HepG2 (cell line): ENCODE data around the gene EFNA4. TPM values are rescaled to one million over a fixed set of nuclear protein-coding genes. Genes with fewer than 3 reads are reported as not detected.
A peak's percentile ranks its signal among the peaks of the same experiment; 100 is the strongest.

Experiments
- ATAC-seq: fragments of 200-7000 bp; cut with Tn5 transposase; 3 replicates; pipeline ENCODE4 v1.9.1; 2020; ENCODE audit warnings: mild to moderate bottlenecking, moderate library complexity
- BruUV-seq: library from RNA; stranded (reverse); fragments of 400-500 nt; replicated peaks from 2 replicates; lab custom pipeline; 2021; lab: Mats Ljungman, UMichigan
- CTCF ChIA-PET: fragments of 300-600 bp; formaldehyde crosslinking; extraction: SDS; loops from one replicate; lab custom pipeline; 2021; ENCODE audit warnings: low total read pairs, inconsistent platforms, low intra/inter-chr PET ratio; lab: Yijun Ruan, JAX
- POLR2A ChIA-PET: fragments of 350-600 bp; sonication (Branson Sonifier 250); formaldehyde crosslinking; loops from one replicate; lab custom pipeline; 2020; ENCODE audit warnings: antibody characterized with exemption, inconsistent platforms; lab: Yijun Ruan, JAX
- DNase-seq: peaks from one replicate; pipeline ENCODE4 v3.0.0-alpha.2; 2015; ENCODE audit warnings: low spot score
- FAIRE-seq: peaks from 3 replicates; lab custom pipeline; 2011; peaks lifted over from hg19 to GRCh38; lab: Jason Lieb, UNC
- H2AFZ ChIP-seq: one replicate; pipeline ENCODE4 v1.6.1; 2011; ENCODE audit warnings: low read length, inconsistent platforms
- H3K27ac ChIP-seq: fragments of 300-600 bp; 3 replicates; pipeline ENCODE4 v1.8.0; 2011; ENCODE audit warnings: mixed run types, mild to moderate bottlenecking, mixed read lengths, low read length, inconsistent platforms; ENCODE audit not compliant: insufficient read depth; ENCODE audit errors: extremely low read length
- H3K27me3 ChIP-seq, 2 experiments: fragments of 200-600 bp in 1 of 2; 2 replicates in 1 of 2; 3 replicates in 1 of 2; pipeline versions ENCODE4 v1.6.0 to v1.8.0; 2011; ENCODE audit warnings: low read length in 2 of 2, mild to moderate bottlenecking in 2 of 2, moderate library complexity in 2 of 2, inconsistent platforms in 1 of 2; ENCODE audit not compliant: insufficient read depth in 2 of 2, control insufficient read depth in 1 of 2
- H3K36me3 ChIP-seq, 2 experiments: fragments of 200-600 bp in 1 of 2; replicated peaks in 1 of 2; 2 replicates in 1 of 2; 3 replicates in 1 of 2; pipeline versions ENCODE4 v1.5.1 to v1.8.0; 2011; ENCODE audit warnings: low read length in 2 of 2, inconsistent platforms in 1 of 2; ENCODE audit not compliant: insufficient read depth in 2 of 2, control insufficient read depth in 1 of 2
- H3K4me1 ChIP-seq: 2 replicates; pipeline ENCODE4 v1.5.1; 2012; ENCODE audit warnings: low read length, inconsistent platforms; ENCODE audit not compliant: insufficient read depth
- H3K4me2 ChIP-seq: 2 replicates; pipeline ENCODE4 v1.6.0; 2011; ENCODE audit warnings: low read depth, low read length, inconsistent platforms
- H3K4me3 ChIP-seq, 3 experiments: fragments of 200-600 bp in 1 of 3; sonication (generic), shearing (Covaris generic) in 1 of 3; replicated peaks in 1 of 3; 2 replicates each; pipeline ENCODE4 v1.5.1; 2011 to 2016; ENCODE audit warnings: low read length in 3 of 3, inconsistent platforms in 2 of 3, low read depth in 2 of 3, mild to moderate bottlenecking in 2 of 3, control low read depth in 1 of 3, mixed read lengths in 1 of 3; ENCODE audit not compliant: insufficient read depth in 1 of 3
- H3K79me2 ChIP-seq: one replicate; pipeline ENCODE4 v1.6.1; 2011; ENCODE audit warnings: low read length, inconsistent platforms; ENCODE audit not compliant: insufficient read depth
- H3K9ac ChIP-seq: 2 replicates; pipeline ENCODE4 v1.6.0; 2011; ENCODE audit warnings: mild to moderate bottlenecking, low read depth, low read length, inconsistent platforms; ENCODE audit not compliant: insufficient read depth
- H3K9me3 ChIP-seq: 2 replicates; pipeline ENCODE4 v1.5.1; 2012; ENCODE audit warnings: mild to moderate bottlenecking, low read length
- H4K20me1 ChIP-seq: 2 replicates; pipeline ENCODE4 v1.6.0; 2011; ENCODE audit warnings: inconsistent platforms, mild to moderate bottlenecking, low read length, moderate library complexity; ENCODE audit not compliant: insufficient read depth
- BCL6 ChIP-seq: IDR thresholded peaks from 2 replicates; pipeline ENCODE4 v1.6.1; 2016; ENCODE audit warnings: missing genetic modification reagents, missing compliant biosample characterization
- BRCA1 ChIP-seq: sonication (generic); formaldehyde crosslinking; IDR thresholded peaks from 2 replicates; pipeline ENCODE4 v1.4.0; 2020; ENCODE audit warnings: missing genetic modification reagents
- FOXC1 ChIP-seq: sonication (generic); formaldehyde crosslinking; IDR thresholded peaks from 2 replicates; pipeline ENCODE4 v1.8.0; 2022; ENCODE audit warnings: mild to moderate bottlenecking, missing genetic modification reagents, borderline replicate concordance
- KLF9 ChIP-seq: IDR thresholded peaks from 2 replicates; pipeline ENCODE4 v1.6.1; 2016; ENCODE audit warnings: low read depth
- NCOA1 ChIP-seq: sonication (generic); formaldehyde crosslinking; IDR thresholded peaks from 2 replicates; pipeline ENCODE4 v1.9.0; 2021; ENCODE audit warnings: missing genetic modification reagents
- SOX6 ChIP-seq, 2 experiments: fragments of 450-650 bp in 1 of 2; sonication (generic) in 1 of 2; formaldehyde crosslinking in 1 of 2; IDR thresholded peaks; 2 replicates each; pipeline versions ENCODE4 v1.4.0 to v1.6.1; 2017 to 2020; ENCODE audit warnings: antibody characterized with exemption in 1 of 2, mild to moderate bottlenecking in 1 of 2, missing genetic modification reagents in 1 of 2
- TCF12 ChIP-seq, 2 experiments: fragments of 450-650 bp in 1 of 2; sonication (generic) in 1 of 2; formaldehyde crosslinking in 1 of 2; IDR thresholded peaks; 2 replicates each; pipeline versions ENCODE4 v1.6.1 to v1.8.0; 2017 to 2022; ENCODE audit warnings: antibody characterized with exemption in 1 of 2, mild to moderate bottlenecking in 1 of 2, missing genetic modification reagents in 1 of 2, moderate library complexity in 1 of 2
- ZFY ChIP-seq: sonication (generic); formaldehyde crosslinking; IDR thresholded peaks from 2 replicates; pipeline ENCODE4 v1.4.0; 2020; ENCODE audit warnings: missing genetic modification reagents
- ZNF329 ChIP-seq: sonication (generic); formaldehyde crosslinking; IDR thresholded peaks from 2 replicates; pipeline ENCODE4 v1.9.0; 2021; ENCODE audit warnings: low read depth, mild to moderate bottlenecking, missing genetic modification reagents
- ZNF878 ChIP-seq: sonication (generic); formaldehyde crosslinking; IDR thresholded peaks from 2 replicates; pipeline ENCODE4 v1.8.1; 2023; ENCODE audit warnings: mild to moderate bottlenecking, missing genetic modification reagents, moderate library complexity
- WGBS: methylation state at CpG from one replicate; pipeline ENCODE4 v1.1.6; 2017; ENCODE audit warnings: low lambda C conversion rate; 5-methylcytosine and 5-hydroxymethylcytosine counted together
- in situ Hi-C: cut with HindIII; loops from 2 replicates; pipeline ENCODE4 v1.10.0; 2017; ENCODE audit warnings: low pct_unique_long_range_greater_than_20kb; ENCODE audit not compliant: extremely low pct_ligation_motif_present
- intact Hi-C: fragments of 100-400 bp; cut with micrococcal nuclease; formaldehyde crosslinking; loops from one replicate; pipeline ENCODE4 v1.10.0; 2022; ENCODE audit not compliant: unreplicated experiment
- polyA plus RNA-seq, 8 experiments: library from polyadenylated mRNA; depleted of rRNA in 3 of 8; stranded (reverse) in 7 of 8; unstranded in 1 of 8; fragments of >200 nt; fragmentation: Illumina TruSeq in 4 of 8; extraction: Trizol in 4 of 8; gene quantifications; 2 replicates each; pipeline versions ENCODE4 v1.2.1 to v1.2.3, GENCODE V29; 2011 to 2016; ENCODE audit warnings: low read depth in 4 of 8, missing spikeins in 1 of 8, mixed read lengths in 1 of 8; ENCODE audit not compliant: insufficient read depth in 1 of 8
- total RNA-seq, 5 experiments: library from RNA; depleted of rRNA; stranded (reverse); fragments of >200 nt; fragmentation: Illumina TruSeq; extraction: Trizol; gene quantifications; 2 replicates each; pipeline ENCODE4 v1.2.3, GENCODE V29; 2016; ENCODE audit warnings: low read depth in 1 of 5
- TF ChIP-seq, protein P1 (sequence below): sonication (generic); formaldehyde crosslinking; IDR thresholded peaks from 2 replicates; pipeline ENCODE4 v1.4.0; 2020; ENCODE audit warnings: mild to moderate bottlenecking, missing genetic modification reagents
- TF ChIP-seq, protein P2 (sequence below): sonication (generic); formaldehyde crosslinking; IDR thresholded peaks from 2 replicates; pipeline ENCODE4 v1.5.0; 2020; ENCODE audit warnings: mild to moderate bottlenecking, missing genetic modification reagents, moderate library complexity
- TF ChIP-seq, protein P3 (sequence below): sonication (generic); formaldehyde crosslinking; IDR thresholded peaks from 2 replicates; pipeline ENCODE4 v1.4.0; 2020; ENCODE audit warnings: missing genetic modification reagents, mild to moderate bottlenecking, borderline replicate concordance

EFNA4 gene
- total and polyA plus RNA-seq, 2 of the 13 experiments (the other 11 are each of a cell fraction or from before 2014, with no cell fraction given): 12.0 to 17.2 TPM

DNA sequence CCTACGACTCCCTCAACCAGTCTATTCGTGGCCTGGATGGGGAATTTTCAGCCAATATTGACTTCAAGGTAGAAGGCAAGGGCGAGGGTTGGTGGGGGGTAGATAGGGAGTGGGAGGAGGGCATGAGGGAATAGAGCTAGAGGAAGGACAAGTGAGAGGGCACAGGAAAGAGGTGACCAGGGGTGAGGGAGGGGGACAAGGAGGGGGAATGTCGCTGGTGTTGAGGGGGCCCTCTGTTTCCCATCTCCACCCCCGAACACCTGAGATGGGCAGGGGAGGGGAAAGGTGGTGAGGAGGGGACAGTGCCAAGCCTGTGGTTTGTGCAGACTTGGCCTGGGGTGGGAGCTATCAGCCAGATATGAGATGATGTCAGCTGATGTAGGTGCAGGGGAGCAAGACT lies 20.8 kb upstream of the EFNA4 start:
- FAIRE-seq (no peak), DNase-seq (no peak)
- 0 out of 2 replicates have a peak, but pooled peaks have one; percentile 24 for TF ChIP-seq FOXC1
- TF ChIP-seq, protein P1, sequence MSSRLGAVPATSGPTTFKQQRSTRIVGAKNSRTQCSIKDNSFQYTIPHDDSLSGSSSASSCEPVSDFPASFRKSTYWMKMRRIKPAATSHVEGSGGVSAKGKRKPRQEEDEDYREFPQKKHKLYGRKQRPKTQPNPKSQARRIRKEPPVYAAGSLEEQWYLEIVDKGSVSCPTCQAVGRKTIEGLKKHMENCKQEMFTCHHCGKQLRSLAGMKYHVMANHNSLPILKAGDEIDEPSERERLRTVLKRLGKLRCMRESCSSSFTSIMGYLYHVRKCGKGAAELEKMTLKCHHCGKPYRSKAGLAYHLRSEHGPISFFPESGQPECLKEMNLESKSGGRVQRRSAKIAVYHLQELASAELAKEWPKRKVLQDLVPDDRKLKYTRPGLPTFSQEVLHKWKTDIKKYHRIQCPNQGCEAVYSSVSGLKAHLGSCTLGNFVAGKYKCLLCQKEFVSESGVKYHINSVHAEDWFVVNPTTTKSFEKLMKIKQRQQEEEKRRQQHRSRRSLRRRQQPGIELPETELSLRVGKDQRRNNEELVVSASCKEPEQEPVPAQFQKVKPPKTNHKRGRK (CRISPR knock-in tag): 0 out of 2 replicates have a peak, but pooled peaks have one; percentile 2
- 0 out of 2 replicates have a peak, but pooled peaks have one; percentile 7 for TF ChIP-seq ZNF329
- TF ChIP-seq KLF9: no peak
- TF ChIP-seq, all 625 proteins: peak for 3
- Histone ChIP-seq H3K4me3 (peak overlapping the region in 1 of 3 experiments; percentile 50; a peak in 1 of 6 replicates), H2AFZ (no peak overlapping the region), H3K9ac (0 out of 2 replicates have a peak overlapping the region, but pooled peaks have one; percentile 18), H3K4me1 (peaks cover 63% of the 10 kb centered on the region), H3K9me3 (no peaks in the 10 kb centered on the region), H3K4me2 (peak overlapping the region; percentile 65), H3K27ac (no peak overlapping the region), H4K20me1 (no peaks in the 10 kb centered on the region), H3K27me3 (peaks cover 11 to 27% of the 10 kb centered on the region in 2 experiments), H3K79me2 (no peaks in the 10 kb centered on the region), H3K36me3 (no peaks in the 10 kb centered on the region)
- ATAC-seq: no peak
- WGBS: 36% methylated on average over 5 of the region's 5 CpGs
- no TSS peak for BruUV-seq
- in situ Hi-C loops: no loop called here
- CTCF ChIA-PET: interaction anchor here (3.0 kb wide), 1 partner anchor 19 kb away, joined by 27 read pairs; no protein-coding TSS in a partner anchor
- POLR2A ChIA-PET: interaction anchor here (3.2 kb wide), 1 partner anchor 26 kb away, joined by 12 read pairs; no protein-coding TSS in a partner anchor
- intact Hi-C loops: no loop called here

DNA sequence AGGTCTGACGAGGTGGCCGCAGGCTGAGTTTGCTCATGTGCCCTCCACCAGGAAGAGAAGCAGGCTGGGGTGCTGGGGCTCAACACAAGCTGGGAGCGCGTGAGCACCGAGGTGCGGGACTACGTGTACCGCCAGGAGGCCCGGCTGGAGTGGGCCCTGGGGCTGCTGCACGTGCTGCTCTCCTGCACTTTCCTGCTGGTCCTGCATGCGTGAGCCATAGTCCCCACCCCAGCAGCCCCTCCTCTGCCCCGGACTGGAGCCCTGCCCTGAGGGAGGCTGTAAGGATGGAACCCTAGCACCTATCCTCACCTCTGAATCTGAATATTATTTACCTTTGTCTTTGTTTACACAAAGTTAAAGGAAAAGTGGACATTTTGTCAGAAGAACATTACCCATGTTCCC lies 20.2 kb upstream of the EFNA4 start:
- Histone ChIP-seq H4K20me1 (no peaks in the 10 kb centered on the region), H3K4me2 (peak overlapping the region; percentile 65), H3K4me1 (peaks cover 64% of the 10 kb centered on the region), H3K36me3 (no peaks in the 10 kb centered on the region), H3K9ac (peak overlapping the region; percentile 18; the same call in 1 of the 2 replicates), H3K27ac (no peak overlapping the region), H3K79me2 (no peaks in the 10 kb centered on the region), H3K4me3 (peak overlapping the region in 2 of 3 experiments; percentile 13 to 50; a peak in 3 of 6 replicates), H3K27me3 (peaks cover 11 to 22% of the 10 kb centered on the region in 2 experiments), H3K9me3 (no peaks in the 10 kb centered on the region), H2AFZ (no peak overlapping the region)
- 11% methylated on average over 3 of the region's 12 CpGs for WGBS
- ATAC-seq: peak; percentile 43
- intact Hi-C loops (no loop called here), in situ Hi-C loops (no loop called here)
- no peak for FAIRE-seq
- ChIA-PET CTCF (interaction anchor here (2.5 to 3.0 kb wide), 2 partner anchors 18 to 41 kb away, joined by 12 to 27 read pairs; no protein-coding TSS in a partner anchor), POLR2A (interaction anchor here (0.6 to 3.2 kb wide), 4 partner anchors 8 to 71 kb away, joined by 3 to 12 read pairs (median 6); no protein-coding TSS in a partner anchor)
- DNase-seq: no peak
- BruUV-seq: no TSS peak
- TF ChIP-seq NCOA1 (CRISPR knock-in tag) (no peak), BCL6 (no peak), BRCA1 (no peak), SOX6 (IDR thresholded peaks at IDR 0.05) (no peak), SOX6 (CRISPR knock-in tag; IDR thresholded peaks at IDR 0.05) (peak; percentile 8; the same call in 1 of the 2 replicates), ZNF878 (CRISPR knock-in tag) (no peak), TCF12 (IDR thresholded peaks at IDR 0.05) (no peak), TCF12 (CRISPR knock-in tag; IDR thresholded peaks at IDR 0.05) (no peak), ZFY (CRISPR knock-in tag) (0 out of 2 replicates have a peak, but pooled peaks have one; percentile 8)
- TF ChIP-seq, protein P2, sequence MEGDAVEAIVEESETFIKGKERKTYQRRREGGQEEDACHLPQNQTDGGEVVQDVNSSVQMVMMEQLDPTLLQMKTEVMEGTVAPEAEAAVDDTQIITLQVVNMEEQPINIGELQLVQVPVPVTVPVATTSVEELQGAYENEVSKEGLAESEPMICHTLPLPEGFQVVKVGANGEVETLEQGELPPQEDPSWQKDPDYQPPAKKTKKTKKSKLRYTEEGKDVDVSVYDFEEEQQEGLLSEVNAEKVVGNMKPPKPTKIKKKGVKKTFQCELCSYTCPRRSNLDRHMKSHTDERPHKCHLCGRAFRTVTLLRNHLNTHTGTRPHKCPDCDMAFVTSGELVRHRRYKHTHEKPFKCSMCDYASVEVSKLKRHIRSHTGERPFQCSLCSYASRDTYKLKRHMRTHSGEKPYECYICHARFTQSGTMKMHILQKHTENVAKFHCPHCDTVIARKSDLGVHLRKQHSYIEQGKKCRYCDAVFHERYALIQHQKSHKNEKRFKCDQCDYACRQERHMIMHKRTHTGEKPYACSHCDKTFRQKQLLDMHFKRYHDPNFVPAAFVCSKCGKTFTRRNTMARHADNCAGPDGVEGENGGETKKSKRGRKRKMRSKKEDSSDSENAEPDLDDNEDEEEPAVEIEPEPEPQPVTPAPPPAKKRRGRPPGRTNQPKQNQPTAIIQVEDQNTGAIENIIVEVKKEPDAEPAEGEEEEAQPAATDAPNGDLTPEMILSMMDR: peak; percentile 10; the same call in 1 of the 2 replicates
- TF ChIP-seq, protein P3, sequence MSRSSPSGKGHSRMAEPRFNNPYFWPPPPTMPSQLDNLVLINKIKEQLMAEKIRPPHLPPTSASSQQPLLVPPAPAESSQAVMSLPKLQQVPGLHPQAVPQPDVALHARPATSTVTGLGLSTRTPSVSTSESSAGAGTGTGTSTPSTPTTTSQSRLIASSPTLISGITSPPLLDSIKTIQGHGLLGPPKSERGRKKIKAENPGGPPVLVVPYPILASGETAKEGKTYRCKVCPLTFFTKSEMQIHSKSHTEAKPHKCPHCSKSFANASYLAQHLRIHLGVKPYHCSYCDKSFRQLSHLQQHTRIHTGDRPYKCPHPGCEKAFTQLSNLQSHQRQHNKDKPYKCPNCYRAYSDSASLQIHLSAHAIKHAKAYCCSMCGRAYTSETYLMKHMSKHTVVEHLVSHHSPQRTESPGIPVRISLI (CRISPR knock-in tag): no peak
